Motor neuron (in vitro differentiated cells): ENCODE measurements around the gene EIF3A. TPM values are rescaled to one million over a fixed set of nuclear protein-coding genes. Genes with fewer than 3 reads are reported as not detected.
"Not testable (repeated sequence)": the region's sequence is repeated elsewhere in the genome, so short reads cannot be mapped to it uniquely, and the experiment has no call there.

Experiments
- ATAC-seq, 8 experiments: fragments of 200-7000 bp; cut with Tn5 transposase; replicated peaks in 6 of 8; 2 replicates each; pipeline ENCODE4 v1.8.0; 2021; ENCODE audit warnings: mild to moderate bottlenecking in 8 of 8, moderate library complexity in 8 of 8
- H3K27ac ChIP-seq, 2 donors: fragments of 250-450 bp; sonication (Bioruptor Pico); 2 replicates each; pipeline ENCODE4 v1.9.0; 2021; ENCODE audit warnings: antibody characterized with exemption in 2 of 2, mild to moderate bottlenecking in 2 of 2, moderate library complexity in 1 of 2
- H3K4me1 ChIP-seq, 2 donors: fragments of 250-450 bp; sonication (Bioruptor Pico); replicated peaks in 1 of 2; 2 replicates each; pipeline ENCODE4 v1.6.1; 2021; ENCODE audit warnings: antibody characterized with exemption in 2 of 2, mild to moderate bottlenecking in 2 of 2, moderate library complexity in 1 of 2
- H3K4me3 ChIP-seq, 5 donors: fragments of 250-450 bp; sonication (Bioruptor Pico); 2 replicates each; pipeline ENCODE4 v1.9.0; 2021; ENCODE audit warnings: antibody characterized with exemption in 5 of 5, mild to moderate bottlenecking in 5 of 5, moderate library complexity in 4 of 5
- WGBS, 10 experiments: fragments of 450-650 bp; shearing (Covaris generic); methylation state at CpG; one replicate each; pipeline ENCODE4 v1.0.0; 2022; 5-methylcytosine and 5-hydroxymethylcytosine counted together
- in situ Hi-C, 9 experiments: fragments of 400-800 bp; cut with MboI; loops; one replicate each; pipeline ENCODE4 v1.15.0; 2021; ENCODE audit warnings: low sequenced_read_pairs in 9 of 9, low pct_unique_long_range_greater_than_20kb in 2 of 9; ENCODE audit not compliant: unreplicated experiment in 9 of 9
- total RNA-seq, 8 experiments: library from RNA; unstranded; fragments of 300-600 nt; gene quantifications; 2 replicates each; pipeline versions ENCODE4 v1.2.3 to v1.2.4, GENCODE V29; 2022

EIF3A gene
- total RNA-seq, 8 experiments from 2014 or later = 75.7 to 184 (median 113) TPM

DNA sequence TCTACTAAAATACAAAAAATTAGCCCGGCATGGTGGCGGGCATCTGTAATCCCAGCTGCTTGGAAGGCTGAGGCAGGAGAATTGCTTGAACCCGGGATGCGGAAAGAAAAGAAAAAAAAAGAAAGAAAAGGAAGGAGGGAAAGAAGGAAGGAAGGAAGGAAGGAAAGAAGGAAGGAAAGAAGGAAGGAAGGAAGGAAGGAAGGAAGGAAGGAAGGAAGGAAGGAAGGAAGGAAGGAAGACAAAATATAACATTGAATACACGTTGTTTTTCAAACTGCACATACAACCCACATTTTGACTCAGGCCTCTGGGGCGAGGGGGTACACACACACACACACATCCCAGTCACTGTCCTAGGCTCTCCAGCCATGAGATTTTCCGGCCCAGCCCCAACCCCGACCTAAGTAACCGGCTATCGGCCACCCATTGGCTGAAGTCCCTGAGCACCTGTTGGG, 52.1 kb downstream of the EIF3A start:
- in situ Hi-C loops, ATAC-seq: not testable (repeated sequence)
- Histone ChIP-seq H3K27ac (peak overlapping the region in 1 of 2 donors; percentile 52), H3K4me1 (peaks cover 6 to 11% of the 10 kb centered on the region in 2 donors), H3K4me3 (peak overlapping the region; percentile 44 to 87 (median 53))
- 76 to 96% (median 87%) methylated on average over 3 to 5 of the region's 10 CpGs; no CpG with 5 or more reads in 3 of the 10 experiments for WGBS, 10 experiments

- peaks cover 1 to 7% of the 10 kb centered on the region in 2 donors for H3K4me1 ChIP-seq
- no peak overlapping the region for H3K27ac ChIP-seq
- no peak overlapping the region for H3K4me3 ChIP-seq
- ATAC-seq = no peak
- 77 to 100% (median 87%) methylated on average over 1 to 11 of the region's 18 CpGs; no CpG with 5 or more reads in 3 of the 10 experiments for WGBS, 10 experiments
- in situ Hi-C loops = no loop called here
These were observed 54.1 kb downstream of the EIF3A start for GRCh38 chr10:119026301-119027110.

GRCh38 chr10:119025776-119026175, 54.8 kb downstream of the EIF3A start:
- in situ Hi-C loops = no loop called here
- no peak overlapping the region for H3K4me3 ChIP-seq
- 40 to 76% (median 50%) methylated on average over 2 to 4 of the region's 7 CpGs; no CpG with 5 or more reads in 5 of the 10 experiments for WGBS, 10 experiments
- H3K4me1 ChIP-seq = no peaks in the 10 kb centered on the region
- no peak overlapping the region for H3K27ac ChIP-seq
- ATAC-seq = peak in 1 of 8 experiments; percentile 6

- H3K4me3 ChIP-seq = no peak overlapping the region
- 51 to 60% methylated on average over 1 to 3 of the region's 7 CpGs; no CpG with 5 or more reads in 8 of the 10 experiments for WGBS, 10 experiments
- no peaks in the 10 kb centered on the region for H3K4me1 ChIP-seq
- peak in 1 of 8 experiments; percentile 4 for ATAC-seq
- no peak overlapping the region for H3K27ac ChIP-seq
- in situ Hi-C loops = no loop called here
These were observed 55.3 kb downstream of the EIF3A start for GRCh38 chr10:119025336-119025735.

- ATAC-seq = no peak
- Histone ChIP-seq H3K4me3 (no peak overlapping the region), H3K27ac (no peak overlapping the region), H3K4me1 (no peaks in the 10 kb centered on the region)
- 47 to 100% (median 58%) methylated on average over 1 to 4 of the region's 6 CpGs; no CpG with 5 or more reads in 4 of the 10 experiments for WGBS, 10 experiments
- in situ Hi-C loops = loop anchor here in 1 of 9 experiments (25.0 kb wide), 1 partner anchor 463 kb away; no protein-coding TSS in a partner anchor
These were observed 55.7 kb downstream of the EIF3A start for GRCh38 chr10:119024882-119025281.

DNA sequence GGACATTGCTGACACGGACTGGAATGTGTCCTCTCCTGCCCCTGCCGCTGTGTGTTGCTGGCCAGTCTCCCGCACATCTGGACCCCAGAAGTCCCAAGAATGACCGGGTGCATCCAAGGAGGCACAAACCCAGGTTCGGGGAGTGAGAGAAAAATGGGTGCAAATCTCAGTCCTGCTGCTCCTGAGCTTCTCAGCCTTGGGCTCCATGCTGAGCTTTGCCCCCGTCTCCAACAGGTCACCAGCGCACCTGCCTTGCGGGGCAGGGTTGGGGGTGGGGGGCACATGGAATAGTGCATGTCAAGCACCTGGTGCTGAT, 57.1 kb downstream of the EIF3A start:
- WGBS, 10 experiments = 0% methylated on average over 1 of the region's 8 CpGs; no CpG with 5 or more reads in 9 of the 10 experiments
- no peak overlapping the region for H3K4me3 ChIP-seq
- no peak for ATAC-seq
- H3K4me1 ChIP-seq = no peaks in the 10 kb centered on the region
- in situ Hi-C loops = loop anchor here in 1 of 9 experiments (25.0 kb wide), 1 partner anchor 461 kb away; no protein-coding TSS in a partner anchor
- H3K27ac ChIP-seq = no peak overlapping the region

DNA sequence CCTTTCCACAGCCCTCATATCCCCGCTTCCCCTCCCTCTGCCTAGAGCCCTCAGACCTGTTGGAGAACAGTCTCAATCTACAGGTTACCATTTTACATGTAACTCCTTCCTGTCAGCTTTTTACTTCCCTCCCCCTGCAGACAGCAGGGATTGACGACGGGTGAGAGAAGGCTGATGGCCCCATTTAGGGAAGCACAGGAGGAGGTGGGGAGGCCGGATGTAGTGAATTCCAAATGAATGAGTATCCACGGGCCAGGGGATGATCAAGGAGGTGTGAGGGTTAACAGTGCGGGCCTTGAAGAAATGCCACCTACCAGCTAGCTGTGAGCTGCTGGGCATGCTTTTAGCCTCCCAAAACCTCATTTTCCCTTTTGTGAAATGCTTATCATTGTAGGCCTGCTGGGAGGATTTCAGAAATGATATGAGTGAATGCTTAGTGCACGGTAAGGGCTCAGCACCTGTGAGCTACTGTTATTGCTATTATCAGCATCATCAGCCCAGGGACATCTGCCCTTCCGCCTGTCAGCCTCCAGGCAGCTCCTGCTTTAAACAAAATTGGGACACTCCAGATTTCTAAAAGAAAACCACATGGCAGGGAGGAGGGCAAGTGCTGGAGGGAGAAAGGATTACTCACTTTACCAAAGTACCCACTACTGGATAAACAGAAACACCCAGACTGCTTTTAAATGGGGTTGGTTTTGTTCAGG, 57.6 kb downstream of the EIF3A start:
- H3K4me3 ChIP-seq = no peak overlapping the region
- no peak overlapping the region for H3K27ac ChIP-seq
- WGBS, 10 experiments = 0 to 50% (median 43%) methylated on average over 1 to 7 of the region's 8 CpGs; no CpG with 5 or more reads in 3 of the 10 experiments
- peak in 3 of 8 experiments; percentile 38 to 59 (median 51) for ATAC-seq
- no peaks in the 10 kb centered on the region for H3K4me1 ChIP-seq
- in situ Hi-C loops = loop anchor here in 1 of 9 experiments (25.0 kb wide), 1 partner anchor 461 kb away; no protein-coding TSS in a partner anchor

GRCh38 chr10:119020627-119020946, 60.0 kb downstream of the EIF3A start:
- ATAC-seq = peak in 3 of 8 experiments; percentile 33 to 84 (median 77)
- 0 to 83% (median 30%) methylated on average over 1 of the region's 2 CpGs; no CpG with 5 or more reads in 6 of the 10 experiments for WGBS, 10 experiments
- H3K4me1 ChIP-seq = no peaks in the 10 kb centered on the region
- H3K4me3 ChIP-seq = no peak overlapping the region
- in situ Hi-C loops = loop anchor here in 1 of 9 experiments (25.0 kb wide), 1 partner anchor 458 kb away; no protein-coding TSS in a partner anchor
- no peak overlapping the region for H3K27ac ChIP-seq

DNA sequence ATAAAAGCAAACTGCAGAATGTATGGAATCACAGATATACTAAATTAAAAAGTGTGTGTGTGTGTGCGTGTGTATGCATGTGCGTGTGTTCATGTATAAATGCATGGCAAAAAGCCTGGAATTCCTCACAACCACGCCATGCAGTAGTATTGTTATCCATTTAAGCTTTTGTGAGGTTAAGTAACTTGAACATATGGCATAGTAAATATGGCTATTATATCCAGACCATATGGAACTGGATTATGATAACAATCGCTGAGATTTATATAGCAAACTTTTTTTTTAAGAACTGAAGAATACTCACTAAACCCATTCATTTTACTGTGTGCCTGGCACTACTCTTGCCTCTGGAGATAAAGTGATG, 73.4 kb downstream of the EIF3A start:
- 0 to 93% (median 60%) methylated on average over 1 to 4 of the region's 4 CpGs for WGBS, 10 experiments

DNA sequence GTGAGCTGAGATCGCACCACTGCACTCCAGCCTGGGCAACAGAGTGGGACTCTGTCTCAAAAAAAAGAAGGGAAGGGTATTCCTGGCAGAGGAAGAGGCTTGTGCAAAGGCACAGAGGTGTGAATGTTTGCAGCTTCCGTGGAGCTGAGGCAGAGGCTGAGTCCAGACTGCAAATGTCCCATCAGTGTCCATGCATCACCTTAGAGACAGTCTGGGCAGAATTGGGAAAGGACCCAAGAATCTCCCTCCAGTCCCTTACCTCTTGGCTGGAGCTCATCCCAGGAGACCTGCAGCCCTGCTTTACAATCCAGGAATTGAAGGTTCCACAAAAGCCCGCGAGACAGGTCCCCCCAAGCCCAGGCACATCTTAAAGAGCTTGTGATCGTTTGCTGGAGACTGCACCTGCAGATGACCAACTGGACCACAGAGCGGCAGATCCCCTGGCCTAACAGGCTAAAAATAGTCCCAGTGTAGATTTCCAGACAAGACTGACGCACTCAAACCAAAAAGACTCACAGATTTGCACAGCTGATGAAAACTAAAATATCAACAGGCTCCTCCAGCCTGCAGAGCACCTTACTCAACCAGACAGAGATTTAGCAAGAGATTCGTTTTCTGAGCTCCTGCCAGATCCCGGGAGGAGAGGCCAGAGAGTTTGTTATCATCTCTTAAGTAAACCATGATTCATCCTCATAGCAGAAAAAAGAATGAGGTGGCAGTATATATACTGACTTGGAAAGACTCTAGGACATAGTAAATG, 74.0 kb downstream of the EIF3A start:
- no peak overlapping the region for H3K4me3 ChIP-seq
- peak in 4 of 8 experiments; percentile 58 to 85 (median 71) for ATAC-seq
- H3K27ac ChIP-seq = no peak overlapping the region
- in situ Hi-C loops = loop anchor here in 1 of 9 experiments (25.0 kb wide), 1 partner anchor 444 kb away; no protein-coding TSS in a partner anchor
- no peaks in the 10 kb centered on the region for H3K4me1 ChIP-seq
- WGBS, 10 experiments = 0 to 77% (median 17%) methylated on average over 1 to 5 of the region's 9 CpGs; no CpG with 5 or more reads in 2 of the 10 experiments

More for the DNA sequence above, 73.4 kb downstream of the EIF3A start:
- Histone ChIP-seq H3K27ac (no peak overlapping the region), H3K4me3 (no peak overlapping the region), H3K4me1 (no peaks in the 10 kb centered on the region)
- peak in 3 of 8 experiments; percentile 13 to 74 (median 23) for ATAC-seq
- in situ Hi-C loops = loop anchor here in 1 of 9 experiments (25.0 kb wide), 1 partner anchor 445 kb away; no protein-coding TSS in a partner anchor

DNA sequence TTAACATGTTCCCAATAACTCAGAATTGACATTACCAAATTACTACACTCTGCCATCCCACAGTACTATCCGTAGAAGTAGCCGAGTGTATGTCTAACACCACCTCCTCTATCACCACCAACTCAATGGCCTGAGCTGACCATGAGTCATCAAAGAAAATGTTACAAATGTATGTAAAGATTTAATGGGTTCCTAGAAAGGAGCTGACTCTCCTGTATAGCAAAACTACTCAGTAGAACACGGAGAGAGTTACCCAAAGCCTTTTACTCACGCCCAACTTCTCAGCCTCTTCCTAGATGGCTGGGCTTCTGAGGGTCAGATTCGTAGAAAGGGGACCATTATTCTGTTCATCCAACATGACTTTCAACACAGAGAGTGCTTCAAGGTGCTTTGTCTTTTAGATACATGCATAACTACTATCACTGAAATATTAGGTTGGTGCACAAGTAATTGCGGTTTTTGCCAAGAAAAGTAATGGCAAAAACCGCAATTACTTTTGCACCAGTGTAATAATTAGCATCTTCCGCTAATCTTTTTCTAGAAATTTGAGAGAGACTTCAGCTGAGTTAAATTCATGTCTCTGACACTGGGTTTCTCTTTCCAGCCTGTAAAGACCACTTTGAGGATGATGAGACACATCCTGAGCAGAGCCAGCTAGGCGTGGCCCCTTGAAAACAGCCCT, 75.1 kb downstream of the EIF3A start:
- Histone ChIP-seq H3K4me1 (no peaks in the 10 kb centered on the region), H3K27ac (no peak overlapping the region), H3K4me3 (no peak overlapping the region)
- 71 to 100% (median 87%) methylated on average over 2 to 8 of the region's 9 CpGs; no CpG with 5 or more reads in 2 of the 10 experiments for WGBS, 10 experiments
- in situ Hi-C loops = loop anchor here in 1 of 9 experiments (25.0 kb wide), 1 partner anchor 443 kb away; no protein-coding TSS in a partner anchor
- ATAC-seq = peak in 1 of 8 experiments; percentile 42
